ENCODE results near the gene LAMP1. TPM values are rescaled to one million over a fixed set of nuclear protein-coding genes. Genes with fewer than 3 reads are reported as not detected.

The LAMP1 gene
- total and polyA plus RNA-seq, 2 of the 4 experiments (the other 2 are of a cell fraction), result 60.6 to 229 TPM

- no peaks in the 10 kb centered on the region for H3K79me1 ChIP-seq (ENCODE audit: low read depth in 1 of 2, low read length in 2 of 2)
- H4K8ac ChIP-seq (ENCODE audit: low read depth in 2 of 2, low read length in 2 of 2), result no peak overlapping the region
- no CpG with 5 or more reads among the region's 5 CpGs for WGBS, 2 experiments (ENCODE audit: extremely low coverage in 2 of 2, insufficient read length in 1 of 2)
- H3K56ac ChIP-seq (ENCODE audit: extremely low read depth, insufficient read depth, low read length), result no peak overlapping the region
- no peaks in the 10 kb centered on the region for H3K9me3 ChIP-seq (ENCODE audit: control insufficient read depth, insufficient read depth, low read length)
- H3K9me1 ChIP-seq (ENCODE audit: insufficient read depth, low read length), result no peaks in the 10 kb centered on the region
- no peak overlapping the region for H2BK5ac ChIP-seq (ENCODE audit: low read depth, low read length, poor library complexity, severe bottlenecking)
- no peak overlapping the region for H3K4ac ChIP-seq (ENCODE audit: low read depth, low read length)
- H3K18ac ChIP-seq (ENCODE audit: low read depth, low read length), result no peak overlapping the region
- H3K4me2 ChIP-seq (ENCODE audit: low read depth, low read length), result no peak overlapping the region
- peak; percentile 99 for ATAC-seq (ENCODE audit: low read depth)
- H2BK15ac ChIP-seq (ENCODE audit: low read depth, low read length), result no peak overlapping the region
- H4K91ac ChIP-seq (ENCODE audit: insufficient read depth, low read depth, low read length), result no peak overlapping the region
- H4K20me1 ChIP-seq (ENCODE audit: insufficient read depth, low read length), result no peaks in the 10 kb centered on the region
- peak; percentile 48; the same call in 1 of the 2 replicates for TF ChIP-seq USF2 (IDR thresholded peaks at IDR 0.05; ENCODE audit: low read depth, low read length)
- no peak for TF ChIP-seq RAD21 (IDR thresholded peaks at IDR 0.05; ENCODE audit: low read length)
- TF ChIP-seq BHLHE40 (IDR thresholded peaks at IDR 0.05; ENCODE audit: low read depth, low read length), result 0 out of 2 replicates have a peak, but pooled peaks have one; percentile 42
- H2AFZ ChIP-seq (replicated peaks; ENCODE audit: low read length, poor library complexity), result no peak overlapping the region
- no TSS peak for BruUV-seq (replicated peaks)
- no peak overlapping the region for H3K14ac ChIP-seq (replicated peaks; ENCODE audit: low read depth, low read length)
- dilution Hi-C loops (cut with HindIII; ENCODE audit: low sequenced_read_pairs, unreplicated experiment), result no loop called here
- H3K4me1 ChIP-seq (ENCODE audit: control insufficient read depth, insufficient read depth, low read length), result no peaks in the 10 kb centered on the region
- peaks cover 14% of the 10 kb centered on the region for H3K27me3 ChIP-seq (ENCODE audit: control insufficient read depth, insufficient read depth, low read length)
- H2AK9ac ChIP-seq (replicated peaks; ENCODE audit: low read depth, low read length, poor library complexity), result no peak overlapping the region
- in situ Hi-C loops (cut with MboI; ENCODE audit: low sequenced_read_pairs), result no loop called here
- H3K27ac ChIP-seq (ENCODE audit: insufficient read depth, low read length), result no peak overlapping the region
- DNase-seq, result peak; percentile 89
- intact Hi-C loops (cut with micrococcal nuclease), result no loop called here
- H2AK5ac ChIP-seq (ENCODE audit: low read depth, low read length), result no peak overlapping the region
- no peak overlapping the region for H4K5ac ChIP-seq (ENCODE audit: low read depth, low read length)
- ChIA-PET POLR2A (ENCODE audit: unreplicated experiment) (no interaction called here), CTCF (no interaction called here)
- no peak overlapping the region for H3K4me3 ChIP-seq (ENCODE audit: insufficient read depth, low read depth, low read length)
- no peak overlapping the region for H2BK120ac ChIP-seq (ENCODE audit: low read depth, low read length)
- no peak overlapping the region for H3K23ac ChIP-seq (ENCODE audit: low read depth, low read length)
- H3K36me3 ChIP-seq (ENCODE audit: control insufficient read depth, insufficient read depth, low read length), result no peaks in the 10 kb centered on the region
- no peak overlapping the region for H3K9ac ChIP-seq (ENCODE audit: low read depth, low read length)
- H2BK20ac ChIP-seq (ENCODE audit: low read depth, low read length), result no peak overlapping the region
These were observed 60.5 kb downstream of the LAMP1 start for GRCh38 chr13:113357529-113357928.
